Fibroblast of villous mesenchyme (primary cell): ENCODE results near the gene HJURP. TPM values are rescaled to one million over a fixed set of nuclear protein-coding genes. Genes with fewer than 3 reads are reported as not detected.
A peak's percentile ranks its signal among the peaks of the same experiment; 100 is the strongest.
"Not testable (repeated sequence)": the region's sequence is repeated elsewhere in the genome, so short reads cannot be mapped to it uniquely, and the experiment has no call there.

ENCODE experiments used
- DNase-seq: peaks from one replicate; pipeline ENCODE4 v3.0.0-alpha.2; 2010; ENCODE audit warnings: low read depth
- H3K4me3 ChIP-seq: 2 replicates; pipeline ENCODE4 v1.5.1; 2011; ENCODE audit warnings: low read depth, mild to moderate bottlenecking, low read length
- total RNA-seq: library from RNA; depleted of rRNA; stranded (reverse); fragments of >200 nt; gene quantifications from 2 replicates; pipeline ENCODE4 v1.2.3, GENCODE V29; 2012
- TF ChIP-seq, protein P1 (sequence below): IDR thresholded peaks from 2 replicates; pipeline ENCODE4 v1.5.1; 2012; ENCODE audit warnings: low read depth, mild to moderate bottlenecking, low read length; ENCODE audit not compliant: insufficient read depth

HJURP gene, protein sequence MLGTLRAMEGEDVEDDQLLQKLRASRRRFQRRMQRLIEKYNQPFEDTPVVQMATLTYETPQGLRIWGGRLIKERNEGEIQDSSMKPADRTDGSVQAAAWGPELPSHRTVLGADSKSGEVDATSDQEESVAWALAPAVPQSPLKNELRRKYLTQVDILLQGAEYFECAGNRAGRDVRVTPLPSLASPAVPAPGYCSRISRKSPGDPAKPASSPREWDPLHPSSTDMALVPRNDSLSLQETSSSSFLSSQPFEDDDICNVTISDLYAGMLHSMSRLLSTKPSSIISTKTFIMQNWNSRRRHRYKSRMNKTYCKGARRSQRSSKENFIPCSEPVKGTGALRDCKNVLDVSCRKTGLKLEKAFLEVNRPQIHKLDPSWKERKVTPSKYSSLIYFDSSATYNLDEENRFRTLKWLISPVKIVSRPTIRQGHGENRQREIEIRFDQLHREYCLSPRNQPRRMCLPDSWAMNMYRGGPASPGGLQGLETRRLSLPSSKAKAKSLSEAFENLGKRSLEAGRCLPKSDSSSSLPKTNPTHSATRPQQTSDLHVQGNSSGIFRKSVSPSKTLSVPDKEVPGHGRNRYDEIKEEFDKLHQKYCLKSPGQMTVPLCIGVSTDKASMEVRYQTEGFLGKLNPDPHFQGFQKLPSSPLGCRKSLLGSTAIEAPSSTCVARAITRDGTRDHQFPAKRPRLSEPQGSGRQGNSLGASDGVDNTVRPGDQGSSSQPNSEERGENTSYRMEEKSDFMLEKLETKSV
- 12.2 and 27.2 TPM in 2 replicates for total RNA-seq

DNA sequence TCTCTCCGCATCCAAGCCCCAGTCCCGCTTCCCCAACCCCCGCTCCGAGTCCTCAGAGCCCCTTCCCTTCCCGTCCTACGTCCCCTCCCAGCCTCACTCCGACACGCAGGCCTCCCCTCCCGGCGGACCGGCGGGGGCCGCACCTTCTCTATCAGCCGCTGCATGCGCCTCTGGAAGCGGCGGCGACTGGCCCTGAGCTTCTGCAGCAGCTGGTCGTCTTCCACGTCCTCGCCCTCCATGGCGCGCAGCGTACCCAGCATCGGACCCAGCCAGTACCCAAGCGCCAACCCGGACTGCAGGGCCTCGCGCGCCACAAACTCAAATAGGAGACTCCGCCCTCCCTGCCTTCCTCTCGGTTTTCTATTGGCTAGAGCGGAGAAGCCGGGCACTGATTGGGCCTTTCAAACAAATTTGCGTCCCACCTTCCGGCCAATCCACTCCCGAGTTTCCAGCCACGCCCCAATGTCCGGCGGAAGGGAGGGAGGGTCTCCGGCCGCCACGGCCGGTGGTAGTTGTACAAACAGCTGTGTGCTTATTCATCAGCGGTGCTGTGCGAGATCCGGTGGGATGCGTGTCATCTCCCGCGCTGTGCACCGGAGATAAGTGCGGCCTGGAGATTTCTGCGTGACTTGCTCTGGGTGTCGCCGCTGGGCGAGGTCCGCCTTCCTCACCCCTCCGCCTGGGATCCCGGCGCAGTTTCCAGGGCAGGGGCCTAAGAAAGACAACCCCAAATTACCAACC is at the start of gene HJURP:
HJURP (minus strand) TSS at position 295 of the 741 bp plus-strand sequence; CDS start at position 260, 35 bp downstream.
- TF ChIP-seq, protein P1, sequence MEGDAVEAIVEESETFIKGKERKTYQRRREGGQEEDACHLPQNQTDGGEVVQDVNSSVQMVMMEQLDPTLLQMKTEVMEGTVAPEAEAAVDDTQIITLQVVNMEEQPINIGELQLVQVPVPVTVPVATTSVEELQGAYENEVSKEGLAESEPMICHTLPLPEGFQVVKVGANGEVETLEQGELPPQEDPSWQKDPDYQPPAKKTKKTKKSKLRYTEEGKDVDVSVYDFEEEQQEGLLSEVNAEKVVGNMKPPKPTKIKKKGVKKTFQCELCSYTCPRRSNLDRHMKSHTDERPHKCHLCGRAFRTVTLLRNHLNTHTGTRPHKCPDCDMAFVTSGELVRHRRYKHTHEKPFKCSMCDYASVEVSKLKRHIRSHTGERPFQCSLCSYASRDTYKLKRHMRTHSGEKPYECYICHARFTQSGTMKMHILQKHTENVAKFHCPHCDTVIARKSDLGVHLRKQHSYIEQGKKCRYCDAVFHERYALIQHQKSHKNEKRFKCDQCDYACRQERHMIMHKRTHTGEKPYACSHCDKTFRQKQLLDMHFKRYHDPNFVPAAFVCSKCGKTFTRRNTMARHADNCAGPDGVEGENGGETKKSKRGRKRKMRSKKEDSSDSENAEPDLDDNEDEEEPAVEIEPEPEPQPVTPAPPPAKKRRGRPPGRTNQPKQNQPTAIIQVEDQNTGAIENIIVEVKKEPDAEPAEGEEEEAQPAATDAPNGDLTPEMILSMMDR = no peak
- peak; percentile 96 for DNase-seq
- H3K4me3 ChIP-seq = peak within 1 kb of the TSS; percentile 78

DNA sequence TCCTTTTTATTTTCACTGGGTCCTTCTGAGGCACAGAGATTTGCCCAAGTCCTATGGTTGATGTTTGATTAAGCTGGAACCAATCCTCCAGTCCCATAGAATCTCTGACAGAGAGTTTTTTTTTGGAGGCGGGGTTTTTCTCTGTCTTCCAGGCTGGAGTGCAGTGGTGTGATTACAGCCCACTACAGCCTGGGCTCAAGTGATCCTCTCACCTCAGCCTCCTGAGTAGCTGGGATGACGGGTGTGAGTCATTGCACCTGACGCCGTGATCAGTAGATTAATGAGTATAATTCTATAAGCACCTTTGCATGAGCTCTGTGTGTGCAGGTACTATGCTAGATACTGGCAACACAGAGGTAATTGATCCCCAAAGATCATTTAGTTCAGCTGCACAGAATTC is 47.5 kb upstream of the HJURP start:
- DNase-seq = no peak
- TF ChIP-seq, protein P1 = no peak
- H3K4me3 ChIP-seq = no peak overlapping the region

DNA sequence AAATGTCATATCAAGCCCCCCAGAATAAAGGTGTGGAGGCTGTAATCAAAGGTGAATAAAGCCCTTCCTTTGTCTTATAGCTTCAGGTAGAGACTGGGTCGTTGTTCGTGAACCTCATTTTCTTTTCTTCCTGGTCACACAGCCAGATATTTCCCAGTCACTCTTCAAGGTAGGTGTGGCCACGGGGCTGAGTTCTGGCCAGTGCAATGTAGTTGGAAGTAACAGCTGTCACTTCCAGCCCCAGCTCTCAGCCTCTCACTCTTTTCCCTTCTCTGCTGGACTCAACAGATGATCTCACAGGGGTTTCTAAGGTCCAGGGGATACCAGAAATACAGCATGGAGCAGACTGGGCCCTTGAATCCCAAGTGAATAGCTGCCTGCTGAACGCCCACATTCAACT is 47.0 kb upstream of the HJURP start:
- no peak overlapping the region for H3K4me3 ChIP-seq
- no peak for DNase-seq
- TF ChIP-seq, protein P1 = no peak

DNA sequence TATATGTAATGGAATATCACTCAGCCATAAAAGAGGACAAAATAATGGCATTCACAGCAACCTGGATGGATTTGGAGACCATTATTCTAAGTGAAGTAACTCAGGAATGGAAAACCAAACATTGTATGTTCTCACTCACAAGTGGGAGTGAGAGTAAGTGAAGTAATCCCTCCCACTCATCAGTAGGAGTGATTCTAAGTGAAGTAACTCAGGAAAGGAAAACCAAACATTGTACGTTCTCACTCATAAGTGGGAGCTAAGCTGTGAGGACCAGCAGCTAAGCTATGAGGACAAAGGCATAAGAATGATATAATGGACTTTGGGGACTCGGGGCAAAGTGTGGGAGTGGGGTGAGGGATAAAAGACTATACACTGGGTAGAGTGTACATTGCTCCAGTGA is 41.9 kb upstream of the HJURP start:
- H3K4me3 ChIP-seq, DNase-seq: not testable (repeated sequence)

DNA sequence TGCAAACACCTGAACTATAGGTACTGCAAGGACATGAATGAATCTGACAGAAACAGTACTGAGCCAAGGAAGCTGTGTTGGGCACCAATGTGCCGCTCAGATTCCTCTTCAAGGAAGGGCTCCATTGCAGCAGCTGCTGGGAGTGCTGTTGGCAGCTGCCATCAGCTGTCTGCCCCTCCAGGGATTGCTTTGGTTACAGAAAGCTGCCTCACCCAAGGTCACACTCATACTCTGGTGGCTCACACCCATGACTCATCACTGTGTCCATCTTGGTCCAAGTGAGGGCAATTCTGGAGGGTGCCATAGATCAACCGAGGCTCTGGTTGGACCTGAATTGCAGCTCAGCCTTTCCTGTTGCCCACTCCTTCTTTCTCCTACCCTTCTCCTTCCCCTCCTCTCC is 38.5 kb upstream of the HJURP start:
- no peak for DNase-seq
- TF ChIP-seq, protein P1 = no peak
- no peak overlapping the region for H3K4me3 ChIP-seq

DNA sequence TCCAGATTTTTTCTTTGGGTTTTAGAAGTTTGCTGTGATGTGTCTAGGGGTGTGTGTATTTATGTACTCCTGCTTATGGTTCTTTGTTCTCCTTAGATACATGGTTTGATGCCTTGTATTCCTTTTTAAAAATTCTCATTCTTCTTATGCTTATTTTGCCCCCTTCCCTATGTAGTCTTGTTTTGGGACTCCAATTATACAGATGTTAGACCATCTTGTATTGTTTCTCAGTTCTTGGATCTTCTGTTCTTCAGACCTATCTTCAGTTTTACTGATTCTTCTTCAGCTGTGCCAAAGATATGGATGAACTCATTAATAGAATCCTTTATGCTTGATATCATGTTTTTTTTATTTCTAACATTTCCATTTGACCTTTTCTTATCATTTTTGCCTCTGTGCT is 28.0 kb upstream of the HJURP start:
- peak; percentile 2 for DNase-seq
- no peak overlapping the region for H3K4me3 ChIP-seq
- TF ChIP-seq, protein P1 = no peak

DNA sequence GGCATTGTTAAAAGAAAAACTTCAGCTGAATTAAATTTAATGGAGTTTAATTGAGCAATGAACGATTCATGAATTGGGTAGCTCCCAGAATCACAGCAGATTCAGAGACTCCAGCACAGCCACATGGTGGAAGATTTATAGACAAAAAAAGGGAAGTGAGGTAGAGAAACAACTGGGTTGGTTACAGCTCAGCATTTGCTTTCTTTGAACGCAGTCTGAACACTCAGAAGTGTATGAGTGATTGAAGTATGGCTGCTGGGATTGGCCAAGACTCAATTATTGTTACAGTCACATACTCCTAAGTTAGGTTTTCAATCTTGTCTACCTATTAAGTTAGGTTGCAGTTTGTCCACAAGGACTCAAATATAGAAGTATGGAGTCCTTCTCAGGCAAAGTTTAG is 17.8 kb upstream of the HJURP start:
- DNase-seq, H3K4me3 ChIP-seq: not testable (repeated sequence)
